SU-DHL-6 (cell line): ENCODE data around the gene CYSRT1.
A peak's percentile ranks its signal among the peaks of the same experiment; 100 is the strongest.

Experiments
- H2AFZ ChIP-seq: fragments of 200-600 bp; sonication (generic); 2 replicates; pipeline ENCODE4 v1.6.1; 2014; ENCODE audit warnings: low read depth, mild to moderate bottlenecking, moderate library complexity, mixed read lengths, antibody characterized with exemption, low read length; ENCODE audit not compliant: severe bottlenecking
- H3F3A ChIP-seq: fragments of 200-600 bp; shearing (Covaris generic); 2 replicates; pipeline ENCODE4 v1.6.0; 2016; ENCODE audit warnings: antibody characterized with exemption, mild to moderate bottlenecking; ENCODE audit not compliant: insufficient read depth
- H3K27ac ChIP-seq: fragments of 200-600 bp; sonication (generic); 2 replicates; pipeline ENCODE4 v1.5.1; 2016; ENCODE audit warnings: low read depth, mild to moderate bottlenecking, low read length, moderate library complexity, mixed read lengths
- H3K27me3 ChIP-seq: fragments of 200-600 bp; sonication (generic), shearing (Covaris generic); 2 replicates; pipeline ENCODE4 v1.6.0; 2014; ENCODE audit warnings: mild to moderate bottlenecking, low read length
- H3K36me3 ChIP-seq: fragments of 200-600 bp; sonication (generic); 2 replicates; pipeline ENCODE4 v1.6.1; 2014; ENCODE audit warnings: mild to moderate bottlenecking, low read length, mixed read lengths
- H3K4me2 ChIP-seq: fragments of 300-600, 200-600 bp; shearing (Covaris generic), sonication (generic); 2 replicates; pipeline ENCODE4 v1.6.0; 2014; ENCODE audit warnings: low read length, low read depth, mild to moderate bottlenecking; ENCODE audit not compliant: poor library complexity, severe bottlenecking
- H3K4me3 ChIP-seq: fragments of 200-600 bp; sonication (generic); 2 replicates; pipeline ENCODE4 v1.5.1; 2014; ENCODE audit warnings: antibody characterized with exemption, low read length, mild to moderate bottlenecking, mixed read lengths; ENCODE audit not compliant: insufficient read depth, poor library complexity, severe bottlenecking
- H3K79me2 ChIP-seq: fragments of 200-600 bp; sonication (generic); 2 replicates; pipeline ENCODE4 v1.6.1; 2014; ENCODE audit warnings: mild to moderate bottlenecking, low read length, moderate library complexity; ENCODE audit not compliant: insufficient read depth
- H3K9ac ChIP-seq: fragments of 200-600 bp; sonication (generic); 2 replicates; pipeline ENCODE4 v1.7.0; 2014; ENCODE audit warnings: mild to moderate bottlenecking, low read length
- H3K9me2 ChIP-seq: fragments of 200-600 bp; sonication (generic); replicated peaks from 2 replicates; pipeline ENCODE4 v1.6.1; 2014; ENCODE audit warnings: low read length; ENCODE audit not compliant: insufficient read depth
- H3K9me3 ChIP-seq: fragments of 200-600 bp; sonication (generic); 2 replicates; pipeline ENCODE4 v1.6.1; 2014; ENCODE audit warnings: low read length, mixed read lengths; ENCODE audit not compliant: insufficient read depth
- H4K20me1 ChIP-seq: fragments of 200-600 bp; sonication (generic); 2 replicates; pipeline ENCODE4 v1.6.1; 2014; ENCODE audit warnings: low read depth, mild to moderate bottlenecking, antibody characterized with exemption, low read length, moderate library complexity, mixed read lengths
- CTCF ChIP-seq: fragments of 200-600 bp; sonication (generic); IDR thresholded peaks from one replicate; pipeline ENCODE4 v1.5.1; 2017; ENCODE audit warnings: antibody characterized with exemption, mild to moderate bottlenecking, low read length, moderate library complexity; ENCODE audit not compliant: insufficient read depth, poor library complexity, severe bottlenecking
- EZH2phosphoT487 ChIP-seq: fragments of 200-600 bp; sonication (generic), shearing (Covaris generic); conservative IDR thresholded peaks from 2 replicates; pipeline ENCODE4 v1.6.1; 2018; ENCODE audit warnings: mild to moderate bottlenecking, antibody characterized with exemption, low read length, moderate library complexity, mixed read lengths

CYSRT1 gene, protein sequence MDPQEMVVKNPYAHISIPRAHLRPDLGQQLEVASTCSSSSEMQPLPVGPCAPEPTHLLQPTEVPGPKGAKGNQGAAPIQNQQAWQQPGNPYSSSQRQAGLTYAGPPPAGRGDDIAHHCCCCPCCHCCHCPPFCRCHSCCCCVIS

DNA sequence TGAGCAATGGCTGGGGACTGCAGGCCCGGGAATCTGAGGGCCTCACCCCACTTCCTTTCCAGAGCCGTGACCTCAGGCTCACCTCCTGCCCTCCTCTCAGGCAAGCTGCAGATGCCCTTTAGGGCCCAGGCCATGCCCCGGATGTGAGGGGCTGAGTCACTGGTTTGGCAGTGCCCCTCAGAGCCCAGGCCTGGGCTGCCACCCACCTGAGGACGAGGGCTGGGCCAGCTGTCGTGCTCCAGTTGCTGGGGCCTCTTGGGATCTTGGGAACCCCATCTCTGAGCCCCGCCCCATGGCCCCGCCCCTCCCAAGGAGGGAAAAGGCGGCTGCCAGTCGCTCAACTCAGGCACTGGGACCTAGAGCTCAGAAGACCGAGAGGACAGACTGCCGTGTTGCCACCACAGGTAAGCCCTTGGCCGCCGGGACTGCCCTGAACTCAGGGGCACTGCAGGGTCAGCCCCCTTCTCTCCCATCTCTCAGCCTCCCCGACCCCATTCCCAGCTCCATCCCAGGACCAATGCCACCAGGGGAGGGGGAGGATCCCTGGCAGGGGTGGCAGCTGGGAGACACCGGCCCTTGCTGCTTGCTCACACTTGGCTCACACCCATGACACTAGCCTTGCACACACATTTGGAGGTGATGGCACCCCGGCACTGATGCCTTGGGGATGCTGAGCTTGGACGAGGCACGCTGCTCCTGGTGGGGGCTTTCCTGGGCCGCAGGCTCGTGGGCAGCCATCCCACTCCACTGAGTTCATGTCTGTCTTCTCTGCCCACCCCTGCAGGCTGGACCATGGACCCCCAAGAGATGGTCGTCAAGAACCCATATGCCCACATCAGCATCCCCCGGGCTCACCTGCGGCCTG lies at the start of gene CYSRT1:
Gene CYSRT1, plus strand, starts transcription at position 345 of the 865 bp plus-strand sequence. Its CDS starts 448 bp downstream, at position 793.
- Histone ChIP-seq H3K27ac (peak within 1 kb of the TSS; percentile 51), H3K4me3 (peak within 1 kb of the TSS; percentile 87), H3F3A (no peaks in the 10 kb centered on the region), H3K36me3 (no peaks in the 10 kb centered on the region), H4K20me1 (no peaks in the 10 kb centered on the region), H3K9me2 (no peaks in the 10 kb centered on the region), H3K9ac (peak within 1 kb of the TSS; percentile 97), H3K79me2 (no peaks in the 10 kb centered on the region), H3K9me3 (no peaks in the 10 kb centered on the region), H3K27me3 (no peaks in the 10 kb centered on the region), H2AFZ (no peak within 1 kb of the TSS), H3K4me2 (peak within 1 kb of the TSS; percentile 71)
- TF ChIP-seq EZH2phosphoT487 (no peak), CTCF (no peak)

GRCh38 chr9:137175345-137175961 lies 49.5 kb upstream of the CYSRT1 start:
- H3K4me2 ChIP-seq, result peak overlapping the region; percentile 7

More at GRCh38 chr9:137175345-137175961, 49.5 kb upstream of the CYSRT1 start:
- no peak overlapping the region for H2AFZ ChIP-seq
- TF ChIP-seq EZH2phosphoT487, result no peak
- no peak for TF ChIP-seq CTCF
- H3K9me3 ChIP-seq, result no peaks in the 10 kb centered on the region
- H3K79me2 ChIP-seq, result no peaks in the 10 kb centered on the region
- no peaks in the 10 kb centered on the region for H3K27me3 ChIP-seq
- no peaks in the 10 kb centered on the region for H4K20me1 ChIP-seq
- H3K4me3 ChIP-seq, result no peak overlapping the region
- H3K9ac ChIP-seq, result no peak overlapping the region
- H3F3A ChIP-seq, result no peaks in the 10 kb centered on the region
- no peaks in the 10 kb centered on the region for H3K9me2 ChIP-seq
- no peak overlapping the region for H3K27ac ChIP-seq
- H3K36me3 ChIP-seq, result no peaks in the 10 kb centered on the region
